ENCODE results near the gene TNPO2. TPM values are rescaled to one million over a fixed set of nuclear protein-coding genes. Genes with fewer than 3 reads are reported as not detected.
A peak's percentile ranks its signal among the peaks of the same experiment; 100 is the strongest.

The TNPO2 gene
- total RNA-seq, 1 experiment from 2014 or later = 26.1 TPM

DNA sequence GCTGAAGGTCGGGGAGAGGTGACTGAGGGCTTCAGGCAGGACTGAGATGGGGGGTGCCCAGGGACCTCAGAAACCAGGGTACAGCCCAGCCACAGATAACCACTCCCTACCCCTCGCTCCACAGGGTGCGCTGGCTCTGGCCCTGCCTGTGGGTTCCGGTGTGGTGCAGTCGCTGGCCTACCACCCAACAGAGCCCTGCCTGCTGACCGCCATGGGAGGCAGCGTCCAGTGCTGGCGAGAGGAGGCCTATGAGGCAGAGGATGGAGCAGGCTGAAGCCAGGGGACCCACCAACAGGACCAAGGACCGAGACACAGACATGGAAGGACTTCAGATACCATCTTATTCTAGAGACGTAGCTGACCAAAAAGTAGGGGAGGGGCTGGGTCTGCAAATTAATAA lies 48.3 kb downstream of the TNPO2 start:
- Histone ChIP-seq H3K9me2 (replicated peaks; ENCODE audit: insufficient read depth, low read length) (no peaks in the 10 kb centered on the region), H3K9ac (ENCODE audit: low read length) (no peak overlapping the region), H3K9me3 (ENCODE audit: low read length) (no peaks in the 10 kb centered on the region), H2AFZ (ENCODE audit: low read length) (no peak overlapping the region), H3K27ac (ENCODE audit: low read length) (no peak overlapping the region), H3K79me2 (ENCODE audit: low read length) (peaks cover 27% of the 10 kb centered on the region), H3K27me3 (ENCODE audit: low read length) (no peaks in the 10 kb centered on the region), H4K20me1 (ENCODE audit: insufficient read depth, low read depth, low read length) (no peaks in the 10 kb centered on the region), H3K4me3 (ENCODE audit: low read length) (no peak overlapping the region), H3K4me2 (ENCODE audit: low read depth, low read length, poor library complexity, severe bottlenecking) (no peak overlapping the region), H3K4me1 (ENCODE audit: low read length) (peaks cover 10% of the 10 kb centered on the region), H3K36me3 (ENCODE audit: insufficient read depth, low read length) (peaks cover 28% of the 10 kb centered on the region)
- no peak for DNase-seq

DNA sequence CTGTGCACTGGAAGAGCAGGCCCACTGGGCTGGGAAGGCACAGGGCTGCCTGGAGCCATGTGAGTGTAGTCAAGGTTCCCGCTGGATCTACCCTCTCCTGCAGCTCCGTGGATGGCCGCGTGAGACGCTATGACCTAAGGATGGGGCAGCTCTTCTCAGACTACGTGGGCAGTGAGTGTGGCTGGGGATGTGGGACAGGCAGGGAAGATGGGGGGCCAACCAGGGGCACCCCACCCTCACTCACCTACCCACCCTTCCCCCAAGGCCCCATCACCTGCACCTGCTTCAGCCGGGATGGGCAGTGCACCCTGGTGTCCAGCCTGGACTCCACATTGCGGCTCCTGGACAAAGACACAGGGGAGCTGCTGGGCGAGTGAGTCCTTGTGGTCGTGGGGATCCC lies 51.0 kb downstream of the TNPO2 start:
- H3K27ac ChIP-seq (ENCODE audit: low read length) = no peak overlapping the region
- no peaks in the 10 kb centered on the region for H3K9me2 ChIP-seq (replicated peaks; ENCODE audit: insufficient read depth, low read length)
- DNase-seq = no peak
- peaks cover 20% of the 10 kb centered on the region for H3K4me1 ChIP-seq (ENCODE audit: low read length)
- H3K9ac ChIP-seq (ENCODE audit: low read length) = no peak overlapping the region
- H3K36me3 ChIP-seq (ENCODE audit: insufficient read depth, low read length) = peaks cover 17% of the 10 kb centered on the region
- H3K4me3 ChIP-seq (ENCODE audit: low read length) = no peak overlapping the region
- H4K20me1 ChIP-seq (ENCODE audit: insufficient read depth, low read depth, low read length) = no peaks in the 10 kb centered on the region
- H2AFZ ChIP-seq (ENCODE audit: low read length) = no peak overlapping the region
- H3K79me2 ChIP-seq (ENCODE audit: low read length) = peaks cover 36% of the 10 kb centered on the region
- no peaks in the 10 kb centered on the region for H3K9me3 ChIP-seq (ENCODE audit: low read length)
- no peaks in the 10 kb centered on the region for H3K27me3 ChIP-seq (ENCODE audit: low read length)
- no peak overlapping the region for H3K4me2 ChIP-seq (ENCODE audit: low read depth, low read length, poor library complexity, severe bottlenecking)

DNA sequence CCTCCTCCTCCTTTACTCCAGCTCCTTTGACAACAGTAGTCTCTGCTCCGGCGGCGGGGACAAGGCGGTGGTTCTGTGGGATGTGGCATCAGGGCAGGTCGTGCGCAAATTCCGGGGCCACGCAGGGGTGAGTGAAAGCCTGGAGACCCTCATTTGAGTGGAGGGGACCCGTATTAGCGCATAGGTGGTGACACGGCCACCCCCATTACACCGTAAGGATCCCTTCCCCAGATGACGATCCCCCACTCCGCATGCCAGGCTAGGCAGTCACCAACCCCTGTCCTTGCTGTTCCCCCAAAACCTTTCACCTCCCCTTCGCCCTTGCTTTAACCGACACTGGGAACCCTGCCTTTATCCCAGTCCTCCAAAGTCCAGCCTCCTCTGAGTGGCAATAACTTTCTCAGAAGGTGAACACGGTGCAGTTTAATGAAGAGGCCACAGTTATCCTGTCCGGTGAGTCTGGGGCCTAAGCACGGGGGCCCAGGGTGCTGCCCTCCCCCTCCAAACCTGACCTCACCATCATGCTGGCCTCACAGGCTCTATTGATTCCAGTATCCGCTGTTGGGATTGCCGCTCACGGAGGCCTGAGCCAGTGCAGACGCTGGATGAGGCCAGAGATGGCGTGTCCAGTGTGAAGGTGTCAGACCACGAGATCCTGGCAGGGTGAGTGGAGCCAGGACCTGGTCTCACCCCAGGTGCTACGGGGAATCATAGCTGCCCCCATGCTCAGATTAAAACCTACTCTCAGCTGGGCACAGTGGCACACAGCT lies 53.4 kb downstream of the TNPO2 start:
- no peak overlapping the region for H2AFZ ChIP-seq (ENCODE audit: low read length)
- no peaks in the 10 kb centered on the region for H3K9me2 ChIP-seq (replicated peaks; ENCODE audit: insufficient read depth, low read length)
- no peak for DNase-seq
- peak overlapping the region; percentile 89 for H3K4me2 ChIP-seq (ENCODE audit: low read depth, low read length, poor library complexity, severe bottlenecking)
- H3K27ac ChIP-seq (ENCODE audit: low read length) = no peak overlapping the region
- peaks cover 4% of the 10 kb centered on the region; the same call in 1 of the 2 replicates for H3K36me3 ChIP-seq (ENCODE audit: insufficient read depth, low read length)
- peak overlapping the region; percentile 93 for H3K9ac ChIP-seq (ENCODE audit: low read length)
- H3K79me2 ChIP-seq (ENCODE audit: low read length) = peaks cover 51% of the 10 kb centered on the region
- H3K4me1 ChIP-seq (ENCODE audit: low read length) = peaks cover 35% of the 10 kb centered on the region
- no peaks in the 10 kb centered on the region for H3K27me3 ChIP-seq (ENCODE audit: low read length)
- H4K20me1 ChIP-seq (ENCODE audit: insufficient read depth, low read depth, low read length) = no peaks in the 10 kb centered on the region
- peak overlapping the region; percentile 85 for H3K4me3 ChIP-seq (ENCODE audit: low read length)
- no peaks in the 10 kb centered on the region for H3K9me3 ChIP-seq (ENCODE audit: low read length)

DNA sequence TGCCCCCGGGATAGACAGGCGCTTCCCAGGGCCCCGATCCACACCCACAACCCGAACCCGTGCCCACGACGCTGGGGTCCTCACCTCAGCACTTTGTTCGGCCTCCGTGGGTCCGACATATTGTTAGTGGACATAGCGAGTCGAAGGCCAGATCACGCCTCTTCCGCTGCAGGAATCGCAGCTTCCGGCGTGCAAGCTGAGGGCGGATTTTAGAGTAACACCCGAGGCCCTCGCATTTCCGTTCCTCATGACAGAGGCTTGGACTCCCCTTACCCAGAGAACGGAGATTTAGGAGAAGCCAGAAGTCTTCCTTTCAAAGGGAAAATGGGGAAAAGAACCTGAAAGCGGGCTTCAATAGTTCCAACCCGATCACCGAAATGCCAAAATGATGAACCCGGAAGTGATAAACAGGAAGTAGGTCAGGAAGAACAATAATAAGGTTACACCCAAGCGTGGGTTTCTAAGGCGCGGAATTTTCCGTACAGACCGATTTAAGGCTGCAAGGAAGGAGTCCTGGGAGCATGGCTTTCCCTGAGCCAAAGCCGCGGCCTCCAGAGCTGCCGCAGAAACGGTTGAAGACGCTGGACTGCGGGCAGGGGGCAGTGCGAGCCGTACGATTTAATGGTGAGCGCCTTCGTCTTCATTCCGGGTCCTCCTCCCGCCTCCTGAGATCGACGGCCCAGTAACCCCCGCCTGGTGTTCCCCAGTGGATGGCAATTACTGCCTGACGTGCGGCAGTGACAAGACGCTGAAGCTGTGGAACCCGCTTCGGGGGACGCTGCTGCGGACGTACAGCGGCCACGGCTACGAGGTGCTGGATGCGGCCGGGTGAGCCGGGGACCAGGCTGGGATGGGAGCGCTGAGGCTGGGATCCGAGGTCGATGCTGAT lies 54.2 kb downstream of the TNPO2 start:
- no peaks in the 10 kb centered on the region for H4K20me1 ChIP-seq (ENCODE audit: insufficient read depth, low read depth, low read length)
- peak overlapping the region; percentile 85 for H3K4me3 ChIP-seq (ENCODE audit: low read length)
- peaks cover 9% of the 10 kb centered on the region for H3K36me3 ChIP-seq (ENCODE audit: insufficient read depth, low read length)
- H3K4me1 ChIP-seq (ENCODE audit: low read length) = peaks cover 43% of the 10 kb centered on the region
- H2AFZ ChIP-seq (ENCODE audit: low read length) = peak overlapping the region; percentile 98
- peak; percentile 91 for DNase-seq
- H3K9me2 ChIP-seq (replicated peaks; ENCODE audit: insufficient read depth, low read length) = no peaks in the 10 kb centered on the region
- peaks cover 57% of the 10 kb centered on the region for H3K79me2 ChIP-seq (ENCODE audit: low read length)
- peak overlapping the region; percentile 80 for H3K27ac ChIP-seq (ENCODE audit: low read length)
- H3K27me3 ChIP-seq (ENCODE audit: low read length) = no peaks in the 10 kb centered on the region
- H3K9ac ChIP-seq (ENCODE audit: low read length) = peak overlapping the region; percentile 93
- H3K4me2 ChIP-seq (ENCODE audit: low read depth, low read length, poor library complexity, severe bottlenecking) = peak overlapping the region; percentile 89
- no peaks in the 10 kb centered on the region for H3K9me3 ChIP-seq (ENCODE audit: low read length)

DNA sequence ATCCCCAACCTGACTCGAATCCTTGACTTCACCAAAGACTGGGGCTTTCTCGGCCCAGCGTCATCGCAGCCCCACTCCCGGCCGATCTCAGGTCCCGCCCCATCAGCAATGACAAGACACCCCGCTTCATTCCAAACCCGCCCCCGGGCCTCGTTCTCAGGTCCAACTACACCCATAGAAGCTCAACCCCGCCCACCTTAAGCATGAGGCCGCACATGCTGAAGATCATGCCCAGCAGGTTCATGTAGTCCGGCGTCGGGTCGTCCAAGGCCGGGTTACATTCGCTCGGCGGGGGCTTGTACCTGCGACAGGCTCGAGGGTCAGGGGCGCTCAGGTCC lies 54.8 kb downstream of the TNPO2 start:
- H3K27me3 ChIP-seq (ENCODE audit: low read length) = no peaks in the 10 kb centered on the region
- H3K9ac ChIP-seq (ENCODE audit: low read length) = peak overlapping the region; percentile 93
- DNase-seq = peak; percentile 87
- H3K9me2 ChIP-seq (replicated peaks; ENCODE audit: insufficient read depth, low read length) = no peaks in the 10 kb centered on the region
- peak overlapping the region; percentile 98; the same call in 1 of the 2 replicates for H2AFZ ChIP-seq (ENCODE audit: low read length)
- peak overlapping the region; percentile 89 for H3K4me2 ChIP-seq (ENCODE audit: low read depth, low read length, poor library complexity, severe bottlenecking)
- H4K20me1 ChIP-seq (ENCODE audit: insufficient read depth, low read depth, low read length) = no peaks in the 10 kb centered on the region
- H3K27ac ChIP-seq (ENCODE audit: low read length) = peak overlapping the region; percentile 80
- peaks cover 47% of the 10 kb centered on the region for H3K4me1 ChIP-seq (ENCODE audit: low read length)
- peaks cover 63% of the 10 kb centered on the region for H3K79me2 ChIP-seq (ENCODE audit: low read length)
- H3K4me3 ChIP-seq (ENCODE audit: low read length) = peak overlapping the region; percentile 85
- H3K36me3 ChIP-seq (ENCODE audit: insufficient read depth, low read length) = peaks cover 11% of the 10 kb centered on the region
- H3K9me3 ChIP-seq (ENCODE audit: low read length) = no peaks in the 10 kb centered on the region

DNA sequence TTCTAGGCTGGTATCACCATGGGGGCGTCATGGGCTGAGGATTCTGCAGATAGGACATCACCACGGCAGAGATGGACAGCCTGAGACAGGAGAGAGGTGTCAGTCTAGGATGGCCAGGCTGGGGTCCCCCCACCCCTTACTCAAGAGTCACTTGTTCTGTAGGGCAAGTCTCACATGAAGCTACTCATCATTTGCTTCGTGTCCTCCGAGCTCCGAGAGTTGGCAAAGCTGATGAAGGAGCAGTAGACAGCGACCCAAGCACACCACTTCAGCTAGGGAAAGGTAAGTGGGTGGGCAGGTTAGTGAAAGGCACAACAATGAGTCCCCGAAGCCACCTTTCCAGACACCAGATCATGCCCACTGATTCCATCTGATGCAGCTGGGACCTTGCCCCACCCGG lies 55.4 kb downstream of the TNPO2 start:
- peaks cover 47% of the 10 kb centered on the region for H3K4me1 ChIP-seq (ENCODE audit: low read length)
- peak overlapping the region; percentile 80; the same call in 1 of the 2 replicates for H3K27ac ChIP-seq (ENCODE audit: low read length)
- peak overlapping the region; percentile 85 for H3K4me3 ChIP-seq (ENCODE audit: low read length)
- H3K9me2 ChIP-seq (replicated peaks; ENCODE audit: insufficient read depth, low read length) = no peaks in the 10 kb centered on the region
- H2AFZ ChIP-seq (ENCODE audit: low read length) = no peak overlapping the region
- peak overlapping the region; percentile 93 for H3K9ac ChIP-seq (ENCODE audit: low read length)
- H3K27me3 ChIP-seq (ENCODE audit: low read length) = no peaks in the 10 kb centered on the region
- H3K36me3 ChIP-seq (ENCODE audit: insufficient read depth, low read length) = peaks cover 17% of the 10 kb centered on the region
- no peaks in the 10 kb centered on the region for H3K9me3 ChIP-seq (ENCODE audit: low read length)
- H4K20me1 ChIP-seq (ENCODE audit: insufficient read depth, low read depth, low read length) = no peaks in the 10 kb centered on the region
- H3K4me2 ChIP-seq (ENCODE audit: low read depth, low read length, poor library complexity, severe bottlenecking) = peak overlapping the region; percentile 89
- DNase-seq = no peak
- peaks cover 68% of the 10 kb centered on the region for H3K79me2 ChIP-seq (ENCODE audit: low read length)

DNA sequence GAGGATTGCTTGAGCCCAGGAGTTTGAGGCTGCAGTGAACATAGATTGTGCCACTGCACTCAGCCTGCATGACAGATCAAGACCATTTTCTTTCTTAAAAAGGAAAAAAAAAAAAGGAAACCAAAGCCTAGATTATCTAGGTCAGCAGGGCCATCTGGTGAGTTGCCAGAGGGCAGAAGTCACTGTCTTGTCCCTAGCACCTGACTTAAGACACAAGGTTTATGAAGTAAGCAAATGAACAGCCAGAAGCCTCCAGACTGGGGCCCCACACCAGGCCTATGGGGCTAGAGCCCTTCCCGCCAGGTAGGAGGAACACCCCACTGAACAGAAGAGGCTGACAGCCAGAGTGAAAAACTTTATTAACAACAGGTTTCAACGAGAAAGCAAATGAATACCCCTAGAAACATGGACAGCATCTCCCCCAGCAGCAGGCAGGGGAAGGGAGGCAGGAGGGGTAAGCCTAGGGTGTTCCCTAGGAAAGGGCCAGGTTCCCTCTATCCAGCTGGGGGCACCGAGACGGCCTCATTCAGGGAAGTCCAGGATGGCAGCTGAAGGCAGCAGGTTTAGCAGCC lies 55.9 kb downstream of the TNPO2 start:
- Histone ChIP-seq H3K27ac (ENCODE audit: low read length) (peak overlapping the region; percentile 29; the same call in 1 of the 2 replicates), H3K79me2 (ENCODE audit: low read length) (peaks cover 72% of the 10 kb centered on the region)

More for the DNA sequence above, 55.9 kb downstream of the TNPO2 start:
- Histone ChIP-seq H3K4me2 (ENCODE audit: low read depth, low read length, poor library complexity, severe bottlenecking) (peak overlapping the region; percentile 89), H3K27me3 (ENCODE audit: low read length) (no peaks in the 10 kb centered on the region), H2AFZ (ENCODE audit: low read length) (no peak overlapping the region), H3K9me2 (replicated peaks; ENCODE audit: insufficient read depth, low read length) (no peaks in the 10 kb centered on the region), H3K9me3 (ENCODE audit: low read length) (no peaks in the 10 kb centered on the region), H3K4me3 (ENCODE audit: low read length) (peak overlapping the region; percentile 94), H4K20me1 (ENCODE audit: insufficient read depth, low read depth, low read length) (no peaks in the 10 kb centered on the region), H3K9ac (ENCODE audit: low read length) (peak overlapping the region; percentile 93), H3K36me3 (ENCODE audit: insufficient read depth, low read length) (peaks cover 21% of the 10 kb centered on the region), H3K4me1 (ENCODE audit: low read length) (peaks cover 47% of the 10 kb centered on the region)
- no peak for DNase-seq

All from Karpas-422 (cell line).